GM23338 (cell line): Measurements from ENCODE around the gene VPS37B. TPM values are rescaled to one million over a fixed set of nuclear protein-coding genes. Genes with fewer than 3 reads are reported as not detected.

ENCODE experiments used
- ATAC-seq: fragments of 200-7000 bp; cut with Tn5 transposase; 3 replicates; pipeline ENCODE4 v1.9.1; 2020
- DNase-seq: peaks from one replicate; pipeline ENCODE4 v3.0.0-alpha.2; 2015; ENCODE audit warnings: low spot score
- H2AFZ ChIP-seq: fragments of 200-600 bp; sonication (generic); 2 replicates; pipeline ENCODE4 v1.8.0; 2016; ENCODE audit warnings: antibody characterized with exemption, mild to moderate bottlenecking, moderate library complexity
- H3F3A ChIP-seq: fragments of 200-600 bp; sonication (generic); replicated peaks from 2 replicates; pipeline ENCODE4 v1.8.0; 2017; ENCODE audit warnings: antibody characterized with exemption, mixed run types, low read depth
- H3K27ac ChIP-seq: fragments of 200-600 bp; sonication (generic); 2 replicates; pipeline ENCODE4 v1.6.1; 2016; ENCODE audit warnings: low read depth
- H3K27me3 ChIP-seq: fragments of 200-600 bp; sonication (generic); 2 replicates; pipeline ENCODE4 v1.8.0; 2016; ENCODE audit warnings: mild to moderate bottlenecking, mixed run types, moderate library complexity; ENCODE audit not compliant: insufficient read depth
- H3K36me3 ChIP-seq: fragments of 200-600 bp; sonication (generic); 2 replicates; pipeline ENCODE4 v1.8.0; 2016; ENCODE audit warnings: mild to moderate bottlenecking; ENCODE audit not compliant: insufficient read depth
- H3K4me1 ChIP-seq: fragments of 200-600 bp; sonication (generic); 2 replicates; pipeline ENCODE4 v1.8.0; 2016; ENCODE audit warnings: mild to moderate bottlenecking, moderate library complexity; ENCODE audit not compliant: insufficient read depth
- H3K4me2 ChIP-seq: fragments of 200-600 bp; sonication (generic); 2 replicates; pipeline ENCODE4 v1.7.1; 2017; ENCODE audit warnings: mixed run types
- H3K4me3 ChIP-seq: fragments of 200-600 bp; sonication (generic); 2 replicates; pipeline ENCODE4 v1.6.1; 2016; ENCODE audit warnings: mixed run types
- H3K79me2 ChIP-seq: fragments of 200-600 bp; sonication (generic); replicated peaks from 2 replicates; pipeline ENCODE4 v1.8.0; 2017; ENCODE audit warnings: mild to moderate bottlenecking; ENCODE audit not compliant: insufficient read depth
- H3K9me2 ChIP-seq: fragments of 200-600 bp; sonication (generic); 2 replicates; pipeline ENCODE4 v1.8.0; 2017; ENCODE audit not compliant: insufficient read depth
- H4K20me1 ChIP-seq: fragments of 200-600 bp; sonication (generic); replicated peaks from 2 replicates; pipeline ENCODE4 v1.8.0; 2017; ENCODE audit warnings: mild to moderate bottlenecking; ENCODE audit not compliant: insufficient read depth
- H3K27ac Mint-ChIP-seq: 2 replicates; pipeline ENCODE4 v1.8.0; 2020; ENCODE audit warnings: inconsistent platforms, mild to moderate bottlenecking, moderate library complexity, mixed read lengths
- H3K27me3 Mint-ChIP-seq: 3 replicates; pipeline ENCODE4 v1.8.0; 2022; ENCODE audit warnings: low read depth, mild to moderate bottlenecking, moderate library complexity, mixed read lengths, inconsistent platforms; ENCODE audit not compliant: insufficient read depth, poor library complexity
- H3K36me3 Mint-ChIP-seq: 3 replicates; pipeline ENCODE4 v1.8.0; 2021; ENCODE audit warnings: low read depth, mild to moderate bottlenecking, inconsistent platforms, moderate library complexity, mixed read lengths
- H3K4me1 Mint-ChIP-seq: 3 replicates; pipeline ENCODE4 v1.8.0; 2020; ENCODE audit warnings: mild to moderate bottlenecking, inconsistent platforms, mixed read lengths
- H3K4me3 Mint-ChIP-seq: 3 replicates; pipeline ENCODE4 v1.8.0; 2021; ENCODE audit warnings: moderate library complexity, mild to moderate bottlenecking, inconsistent platforms, mixed read lengths
- H3K9me3 Mint-ChIP-seq: 3 replicates; pipeline ENCODE4 v1.8.0; 2020; ENCODE audit warnings: moderate library complexity, mild to moderate bottlenecking, inconsistent platforms, mixed read lengths
- CTCF ChIP-seq, 2 experiments: fragments of 200-600 bp in 1 of 2; sonication (generic) in 1 of 2; conservative IDR thresholded peaks; 2 replicates each; pipeline versions ENCODE4 v1.5.1 to v1.6.1; 2016 to 2017; ENCODE audit warnings: antibody characterized with exemption in 2 of 2, low read depth in 2 of 2, mild to moderate bottlenecking in 2 of 2, moderate library complexity in 1 of 2
- JUNB ChIP-seq: IDR thresholded peaks from one replicate; pipeline ENCODE4 v1.6.1; 2016; ENCODE audit warnings: antibody characterized with exemption; ENCODE audit not compliant: unreplicated experiment
- POLR2AphosphoS5 ChIP-seq: IDR thresholded peaks from 2 replicates; pipeline ENCODE4 v1.6.1; 2016; ENCODE audit warnings: antibody characterized with exemption, low read depth
- REST ChIP-seq: IDR thresholded peaks from one replicate; pipeline ENCODE4 v1.6.1; 2018; ENCODE audit warnings: antibody characterized with exemption; ENCODE audit not compliant: unreplicated experiment
- STAT1 ChIP-seq: IDR thresholded peaks from one replicate; pipeline ENCODE4 v1.6.1; 2016; ENCODE audit warnings: antibody characterized with exemption; ENCODE audit not compliant: unreplicated experiment
- ZNF114 ChIP-seq: fragments of 250-450 bp; sonication (Bioruptor Pico); IDR thresholded peaks from 2 replicates; pipeline ENCODE4 v1.5.0; 2020; ENCODE audit warnings: mild to moderate bottlenecking, moderate library complexity
- ZNF331 ChIP-seq: fragments of 250-450 bp; sonication (Bioruptor Pico); IDR thresholded peaks from 2 replicates; pipeline ENCODE4 v1.5.0; 2020; ENCODE audit warnings: low read depth, mild to moderate bottlenecking, moderate library complexity
- polyA plus RNA-seq: library from polyadenylated mRNA; unstranded; fragments of >200 nt; fragmentation: Nextera tagmentation; extraction: Ambion mirVana; gene quantifications from 2 replicates; pipeline ENCODE4 v1.2.1, GENCODE V29; 2016
- total RNA-seq: library from RNA; depleted of rRNA; stranded (reverse); fragments of >200 nt; shearing (Covaris generic); gene quantifications from 2 replicates; pipeline ENCODE4 v1.2.3, GENCODE V29; 2014
- TF ChIP-seq, protein P1 (sequence below): fragments of 250-450 bp; sonication (Bioruptor Pico); IDR thresholded peaks from 2 replicates; pipeline ENCODE4 v1.5.0; 2020; ENCODE audit warnings: mild to moderate bottlenecking, moderate library complexity

The VPS37B gene
- total and polyA plus RNA-seq, 2 experiments from 2014 or later, result 6.7 to 10.9 TPM

GRCh38 chr12:122856999-122857671 lies 38.8 kb downstream of the VPS37B start:
- Histone ChIP-seq H3K36me3 (no peaks in the 10 kb centered on the region), H3F3A (no peaks in the 10 kb centered on the region), H3K27me3 (no peaks in the 10 kb centered on the region), H3K79me2 (no peaks in the 10 kb centered on the region), H3K4me3 (no peak overlapping the region), H2AFZ (no peak overlapping the region), H3K4me2 (no peak overlapping the region), H3K27ac (no peak overlapping the region), H3K4me1 (no peaks in the 10 kb centered on the region), H4K20me1 (peaks cover 6% of the 10 kb centered on the region; the same call in 1 of the 2 replicates), H3K9me2 (no peaks in the 10 kb centered on the region)
- DNase-seq (no peak), ATAC-seq (no peak)
- H3K9me3 Mint-ChIP-seq, result no peaks in the 10 kb centered on the region
- H3K36me3 Mint-ChIP-seq, result no peaks in the 10 kb centered on the region; the same call in 2 of the 3 replicates
- no peak overlapping the region for H3K27ac Mint-ChIP-seq
- TF ChIP-seq JUNB (no peak), ZNF331 (no peak), REST (no peak), POLR2AphosphoS5 (no peak), CTCF (conservative IDR thresholded peaks at IDR 0.05; ENCODE audit: low read depth in 2 of 2) (no peak), ZNF114 (CRISPR knock-in tag) (no peak)
- H3K4me3 Mint-ChIP-seq, result no peak overlapping the region
- peaks cover 5% of the 10 kb centered on the region for H3K4me1 Mint-ChIP-seq
- H3K27me3 Mint-ChIP-seq, result peaks cover 6% of the 10 kb centered on the region

DNA sequence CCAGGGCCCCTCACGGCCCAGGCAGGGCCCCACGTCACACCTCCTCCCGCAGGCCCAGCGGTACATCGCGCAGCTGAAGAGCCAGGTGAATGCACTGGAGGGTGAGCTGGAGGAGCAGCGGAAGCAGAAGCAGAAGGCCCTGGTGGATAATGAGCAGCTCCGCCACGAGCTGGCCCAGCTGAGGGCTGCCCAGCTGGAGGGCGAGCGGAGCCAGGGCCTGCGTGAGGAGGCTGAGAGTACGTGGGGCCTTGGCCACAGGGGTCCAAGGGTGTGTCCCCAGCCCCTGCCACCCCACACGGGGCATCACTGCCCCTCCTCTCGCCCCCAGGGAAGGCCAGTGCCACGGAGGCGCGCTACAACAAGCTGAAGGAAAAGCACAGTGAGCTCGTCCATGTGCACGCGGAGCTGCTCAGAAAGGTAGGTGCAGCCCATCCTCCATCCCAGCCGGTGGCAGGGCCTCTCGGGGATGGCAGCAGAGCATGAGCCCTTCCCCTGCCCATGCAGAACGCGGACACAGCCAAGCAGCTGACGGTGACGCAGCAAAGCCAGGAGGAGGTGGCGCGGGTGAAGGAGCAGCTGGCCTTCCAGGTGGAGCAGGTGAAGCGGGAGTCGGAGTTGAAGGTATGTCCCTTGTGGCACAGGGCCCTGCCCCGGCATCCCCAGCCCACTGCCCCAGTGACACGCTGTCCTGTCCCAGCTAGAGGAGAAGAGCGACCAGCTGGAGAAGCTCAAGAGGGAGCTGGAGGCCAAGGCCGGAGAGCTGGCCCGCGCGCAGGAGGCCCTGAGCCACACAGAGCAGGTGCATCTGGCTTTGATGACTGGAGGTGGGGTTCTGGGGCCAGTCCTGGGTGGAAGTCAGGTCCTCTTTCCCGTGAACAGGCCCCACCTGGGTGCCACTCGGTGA lies 39.7 kb downstream of the VPS37B start:
- H3K9me2 ChIP-seq, result no peaks in the 10 kb centered on the region
- no peaks in the 10 kb centered on the region for H3K36me3 ChIP-seq
- H3K27ac Mint-ChIP-seq, result no peak overlapping the region
- peaks cover 6% of the 10 kb centered on the region; the same call in 1 of the 2 replicates for H4K20me1 ChIP-seq
- no peaks in the 10 kb centered on the region for H3F3A ChIP-seq
- H3K4me2 ChIP-seq, result no peak overlapping the region
- ATAC-seq (no peak), DNase-seq (no peak)
- no peaks in the 10 kb centered on the region for H3K9me3 Mint-ChIP-seq
- no peaks in the 10 kb centered on the region; the same call in 2 of the 3 replicates for H3K36me3 Mint-ChIP-seq
- no peak overlapping the region for H2AFZ ChIP-seq
- H3K27ac ChIP-seq, result no peak overlapping the region
- H3K4me3 ChIP-seq, result no peak overlapping the region
- no peak overlapping the region for H3K4me3 Mint-ChIP-seq
- peaks cover 6% of the 10 kb centered on the region for H3K27me3 Mint-ChIP-seq
- H3K79me2 ChIP-seq, result no peaks in the 10 kb centered on the region
- H3K27me3 ChIP-seq, result no peaks in the 10 kb centered on the region
- peaks cover 5% of the 10 kb centered on the region for H3K4me1 Mint-ChIP-seq
- H3K4me1 ChIP-seq, result no peaks in the 10 kb centered on the region
- no peak for TF ChIP-seq STAT1
- TF ChIP-seq, protein P1, sequence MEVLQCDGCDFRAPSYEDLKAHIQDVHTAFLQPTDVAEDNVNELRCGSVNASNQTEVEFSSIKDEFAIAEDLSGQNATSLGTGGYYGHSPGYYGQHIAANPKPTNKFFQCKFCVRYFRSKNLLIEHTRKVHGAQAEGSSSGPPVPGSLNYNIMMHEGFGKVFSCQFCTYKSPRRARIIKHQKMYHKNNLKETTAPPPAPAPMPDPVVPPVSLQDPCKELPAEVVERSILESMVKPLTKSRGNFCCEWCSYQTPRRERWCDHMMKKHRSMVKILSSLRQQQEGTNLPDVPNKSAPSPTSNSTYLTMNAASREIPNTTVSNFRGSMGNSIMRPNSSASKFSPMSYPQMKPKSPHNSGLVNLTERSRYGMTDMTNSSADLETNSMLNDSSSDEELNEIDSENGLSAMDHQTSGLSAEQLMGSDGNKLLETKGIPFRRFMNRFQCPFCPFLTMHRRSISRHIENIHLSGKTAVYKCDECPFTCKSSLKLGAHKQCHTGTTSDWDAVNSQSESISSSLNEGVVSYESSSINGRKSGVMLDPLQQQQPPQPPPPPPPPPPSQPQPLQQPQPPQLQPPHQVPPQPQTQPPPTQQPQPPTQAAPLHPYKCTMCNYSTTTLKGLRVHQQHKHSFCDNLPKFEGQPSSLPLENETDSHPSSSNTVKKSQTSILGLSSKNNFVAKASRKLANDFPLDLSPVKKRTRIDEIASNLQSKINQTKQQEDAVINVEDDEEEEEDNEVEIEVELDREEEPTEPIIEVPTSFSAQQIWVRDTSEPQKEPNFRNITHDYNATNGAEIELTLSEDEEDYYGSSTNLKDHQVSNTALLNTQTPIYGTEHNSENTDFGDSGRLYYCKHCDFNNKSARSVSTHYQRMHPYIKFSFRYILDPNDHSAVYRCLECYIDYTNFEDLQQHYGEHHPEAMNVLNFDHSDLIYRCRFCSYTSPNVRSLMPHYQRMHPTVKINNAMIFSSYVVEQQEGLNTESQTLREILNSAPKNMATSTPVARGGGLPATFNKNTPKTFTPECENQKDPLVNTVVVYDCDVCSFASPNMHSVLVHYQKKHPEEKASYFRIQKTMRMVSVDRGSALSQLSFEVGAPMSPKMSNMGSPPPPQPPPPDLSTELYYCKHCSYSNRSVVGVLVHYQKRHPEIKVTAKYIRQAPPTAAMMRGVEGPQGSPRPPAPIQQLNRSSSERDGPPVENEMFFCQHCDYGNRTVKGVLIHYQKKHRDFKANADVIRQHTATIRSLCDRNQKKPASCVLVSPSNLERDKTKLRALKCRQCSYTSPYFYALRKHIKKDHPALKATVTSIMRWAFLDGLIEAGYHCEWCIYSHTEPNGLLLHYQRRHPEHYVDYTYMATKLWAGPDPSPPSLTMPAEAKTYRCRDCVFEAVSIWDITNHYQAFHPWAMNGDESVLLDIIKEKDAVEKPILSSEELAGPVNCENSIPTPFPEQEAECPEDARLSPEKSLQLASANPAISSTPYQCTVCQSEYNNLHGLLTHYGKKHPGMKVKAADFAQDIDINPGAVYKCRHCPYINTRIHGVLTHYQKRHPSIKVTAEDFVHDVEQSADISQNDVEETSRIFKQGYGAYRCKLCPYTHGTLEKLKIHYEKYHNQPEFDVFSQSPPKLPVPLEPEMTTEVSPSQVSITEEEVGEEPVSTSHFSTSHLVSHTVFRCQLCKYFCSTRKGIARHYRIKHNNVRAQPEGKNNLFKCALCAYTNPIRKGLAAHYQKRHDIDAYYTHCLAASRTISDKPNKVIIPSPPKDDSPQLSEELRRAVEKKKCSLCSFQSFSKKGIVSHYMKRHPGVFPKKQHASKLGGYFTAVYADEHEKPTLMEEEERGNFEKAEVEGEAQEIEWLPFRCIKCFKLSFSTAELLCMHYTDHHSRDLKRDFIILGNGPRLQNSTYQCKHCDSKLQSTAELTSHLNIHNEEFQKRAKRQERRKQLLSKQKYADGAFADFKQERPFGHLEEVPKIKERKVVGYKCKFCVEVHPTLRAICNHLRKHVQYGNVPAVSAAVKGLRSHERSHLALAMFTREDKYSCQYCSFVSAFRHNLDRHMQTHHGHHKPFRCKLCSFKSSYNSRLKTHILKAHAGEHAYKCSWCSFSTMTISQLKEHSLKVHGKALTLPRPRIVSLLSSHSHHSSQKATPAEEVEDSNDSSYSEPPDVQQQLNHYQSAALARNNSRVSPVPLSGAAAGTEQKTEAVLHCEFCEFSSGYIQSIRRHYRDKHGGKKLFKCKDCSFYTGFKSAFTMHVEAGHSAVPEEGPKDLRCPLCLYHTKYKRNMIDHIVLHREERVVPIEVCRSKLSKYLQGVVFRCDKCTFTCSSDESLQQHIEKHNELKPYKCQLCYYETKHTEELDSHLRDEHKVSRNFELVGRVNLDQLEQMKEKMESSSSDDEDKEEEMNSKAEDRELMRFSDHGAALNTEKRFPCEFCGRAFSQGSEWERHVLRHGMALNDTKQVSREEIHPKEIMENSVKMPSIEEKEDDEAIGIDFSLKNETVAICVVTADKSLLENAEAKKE (CRISPR knock-in tag), result no peak
